ENCODE measurements around the gene DNAJC7.

DNA sequence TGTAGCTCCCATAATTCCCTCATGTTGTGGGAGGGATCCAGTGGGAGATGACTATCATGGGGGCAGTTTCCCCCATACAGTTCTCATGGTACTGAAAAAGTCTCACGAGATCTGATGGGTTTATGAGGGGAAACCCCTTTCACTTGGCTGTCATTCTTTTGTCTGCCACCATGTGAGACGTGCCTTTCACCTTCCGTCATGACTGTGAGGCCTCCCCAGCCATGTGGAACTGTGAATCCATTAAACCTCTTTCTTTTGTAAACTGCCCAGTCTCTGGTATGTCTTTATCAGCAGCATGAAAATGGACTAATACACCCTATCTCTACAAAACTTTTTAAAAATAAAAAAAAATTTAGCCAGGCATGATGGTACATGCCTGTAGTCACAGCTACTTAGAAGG, 39.4 kb upstream of the DNAJC7 start:
- no peak for TF ChIP-seq ZNF274 (IDR thresholded peaks at IDR 0.05; ENCODE audit: low read depth, low read length)
- no peak for TF ChIP-seq YY1 (IDR thresholded peaks at IDR 0.05; ENCODE audit: insufficient read depth, insufficient read length)
- TF ChIP-seq SUZ12 (IDR thresholded peaks at IDR 0.05; ENCODE audit: extremely low read depth, insufficient read depth, insufficient read length), result no peak

Data from NT2/D1 (cell line).